ENCODE data around the gene PNPLA1. TPM values are rescaled to one million over a fixed set of nuclear protein-coding genes. Genes with fewer than 3 reads are reported as not detected.
A peak's percentile ranks its signal among the peaks of the same experiment; 100 is the strongest.

Gene PNPLA1
- polyA plus RNA-seq, 3 donors, result 1.7 to 3.8 (median 1.7) TPM

GRCh38 chr6:36243562-36244212 is 26.2 kb upstream of the PNPLA1 start:
- DNase-seq (ENCODE audit: extremely low read depth in 1 of 11, low read depth in 9 of 11, low spot score in 4 of 11), result no peak

GRCh38 chr6:36244641-36245280 is 25.1 kb upstream of the PNPLA1 start:
- peak in 3 of 11 donors; percentile 23 to 53 (median 43) for DNase-seq (ENCODE audit: extremely low read depth in 1 of 11, low read depth in 9 of 11, low spot score in 4 of 11)

GRCh38 chr6:36245572-36246061 is 24.2 kb upstream of the PNPLA1 start:
- DNase-seq (ENCODE audit: extremely low read depth in 1 of 11, low read depth in 9 of 11, low spot score in 4 of 11), result no peak

DNA sequence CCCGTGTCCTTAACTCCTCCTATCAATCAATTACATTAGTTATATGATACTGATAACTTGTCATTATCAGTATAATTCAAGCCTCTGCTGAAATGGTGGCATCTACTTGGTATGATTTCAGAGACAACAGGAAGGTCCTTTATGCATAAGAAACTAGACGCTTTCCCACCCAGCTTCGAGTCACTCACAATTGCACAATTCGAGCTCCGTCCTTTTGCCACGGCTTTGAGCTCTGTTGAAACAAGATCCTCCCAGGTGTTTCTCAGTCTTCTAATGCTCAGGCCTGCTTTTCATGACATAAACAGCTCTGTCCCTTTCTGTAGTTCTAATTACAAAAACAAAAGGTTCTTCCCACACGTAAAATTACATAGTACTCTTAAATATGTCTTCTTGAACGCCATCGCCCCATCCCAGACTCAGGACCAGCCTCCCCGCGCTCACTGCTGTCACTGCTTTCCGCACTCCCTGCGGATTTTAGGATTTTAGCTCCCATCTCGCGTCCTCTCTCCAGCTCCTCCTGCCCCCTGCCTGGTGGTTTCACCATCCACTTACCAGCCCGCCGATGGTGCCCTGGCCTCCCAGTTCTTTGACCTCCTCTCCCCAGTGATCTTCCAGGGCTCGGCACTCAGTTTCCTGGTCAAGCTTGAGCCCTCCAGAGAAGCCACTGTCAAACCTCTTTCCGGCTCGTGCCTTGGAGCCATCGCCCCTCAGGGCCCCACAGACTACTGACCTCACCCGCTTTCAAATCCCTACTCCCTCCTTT is 23.2 kb upstream of the PNPLA1 start:
- no peak for DNase-seq (ENCODE audit: extremely low read depth in 1 of 11, low read depth in 9 of 11, low spot score in 4 of 11)

DNA sequence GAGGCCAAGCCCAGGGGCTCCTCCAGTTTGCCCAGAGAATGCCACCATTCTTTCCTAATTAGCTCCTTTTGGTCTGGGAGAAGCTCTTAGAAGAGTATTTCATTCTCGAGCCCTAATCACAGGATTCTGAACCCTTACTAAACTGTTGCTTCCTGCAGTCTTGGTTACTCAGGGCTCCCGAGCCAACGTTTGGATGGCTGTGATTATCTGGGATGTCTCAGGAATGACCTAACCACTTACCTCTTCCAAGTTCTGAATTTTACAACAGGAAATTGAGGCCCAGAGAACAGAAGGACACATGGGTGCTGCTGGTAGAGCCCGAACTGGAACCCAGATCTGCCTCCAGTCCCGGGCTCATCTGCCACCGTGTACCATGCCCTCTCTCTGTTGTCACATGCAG is 22.2 kb upstream of the PNPLA1 start:
- DNase-seq (ENCODE audit: extremely low read depth in 1 of 11, low read depth in 9 of 11, low spot score in 4 of 11), result no peak

DNA sequence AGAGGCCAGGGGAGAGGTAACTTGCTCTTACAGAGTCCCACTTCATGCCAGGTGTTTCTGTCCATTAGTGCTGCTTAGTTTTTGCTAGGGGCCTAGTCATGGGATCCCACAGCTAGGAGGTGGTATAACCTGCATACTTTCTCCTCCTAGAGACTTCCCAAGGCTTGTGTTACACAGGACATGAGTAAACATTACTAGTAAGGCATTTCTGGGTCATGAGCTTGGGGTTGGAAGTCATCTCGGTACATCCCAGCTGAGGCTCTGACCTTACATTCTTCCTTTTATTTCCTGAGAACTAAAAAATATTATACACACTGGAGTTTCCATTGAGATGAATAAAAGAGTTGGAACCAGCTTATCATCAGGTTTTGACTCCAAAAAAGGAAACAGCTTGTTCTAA is 20.9 kb upstream of the PNPLA1 start:
- no peak for DNase-seq (ENCODE audit: extremely low read depth in 1 of 11, low read depth in 9 of 11, low spot score in 4 of 11)

GRCh38 chr6:36249536-36249935 is 20.3 kb upstream of the PNPLA1 start:
- no peak for DNase-seq (ENCODE audit: extremely low read depth in 1 of 11, low read depth in 9 of 11, low spot score in 4 of 11)

GRCh38 chr6:36252005-36252404 is 17.9 kb upstream of the PNPLA1 start:
- no peak for DNase-seq (ENCODE audit: extremely low read depth in 1 of 11, low read depth in 9 of 11, low spot score in 4 of 11)

DNA sequence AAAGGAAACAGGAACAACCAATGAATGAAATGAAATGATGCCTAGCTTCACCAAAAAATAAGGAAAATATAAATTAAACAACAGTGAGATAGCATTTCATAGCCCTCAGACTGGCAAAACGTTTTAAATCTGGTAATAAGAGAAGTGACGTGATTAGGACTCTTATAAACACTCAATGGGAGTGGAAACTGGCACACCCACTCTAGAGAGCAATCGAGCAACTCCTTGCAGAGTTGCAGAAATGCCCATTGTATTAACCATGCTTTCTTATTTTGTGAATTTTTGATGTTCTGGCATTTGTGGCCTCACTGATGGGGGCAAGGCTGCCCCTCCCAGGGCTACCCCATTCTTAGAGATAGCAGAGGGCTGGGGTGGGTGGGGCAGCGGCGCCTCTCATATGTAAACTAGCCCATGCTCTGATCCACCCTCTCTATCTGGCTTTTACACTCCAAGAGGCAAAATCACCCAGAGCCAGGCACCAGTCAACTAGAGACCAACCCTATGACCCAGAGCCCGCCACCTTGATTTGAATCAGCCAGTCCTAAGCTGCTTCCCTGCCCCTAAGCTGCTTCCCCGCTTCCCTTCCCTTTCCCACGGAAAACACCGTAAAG is 6.4 kb upstream of the PNPLA1 start:
- no peak for DNase-seq (ENCODE audit: extremely low read depth in 1 of 11, low read depth in 9 of 11, low spot score in 4 of 11)

DNA sequence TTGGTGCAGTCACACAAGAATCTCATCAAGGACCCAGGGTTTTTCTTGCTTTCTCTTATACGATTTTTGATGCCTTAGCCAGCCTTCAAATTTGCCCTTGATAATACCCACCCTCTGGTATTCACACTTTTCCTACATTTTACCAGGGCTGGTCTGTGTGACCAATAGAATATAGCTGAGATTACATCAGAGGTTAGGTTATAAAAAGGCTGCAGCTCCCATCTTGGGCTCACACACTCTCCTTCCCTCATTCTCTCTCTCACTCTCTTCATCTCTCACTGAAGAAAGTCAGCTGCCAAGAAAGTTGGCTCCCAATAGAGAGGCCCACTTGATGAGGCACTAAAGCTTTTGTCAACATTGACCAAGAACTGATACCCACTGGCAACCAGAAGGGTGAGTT is 4.1 kb upstream of the PNPLA1 start:
- no peak for DNase-seq (ENCODE audit: extremely low read depth in 1 of 11, low read depth in 9 of 11, low spot score in 4 of 11)

GRCh38 chr6:36266913-36267644 is 2.8 kb upstream of the PNPLA1 start:
- DNase-seq (ENCODE audit: extremely low read depth in 1 of 11, low read depth in 9 of 11, low spot score in 4 of 11), result no peak

GRCh38 chr6:36267731-36268477 is 2.0 kb upstream of the PNPLA1 start:
- no peak for DNase-seq (ENCODE audit: extremely low read depth in 1 of 11, low read depth in 9 of 11, low spot score in 4 of 11)

DNA sequence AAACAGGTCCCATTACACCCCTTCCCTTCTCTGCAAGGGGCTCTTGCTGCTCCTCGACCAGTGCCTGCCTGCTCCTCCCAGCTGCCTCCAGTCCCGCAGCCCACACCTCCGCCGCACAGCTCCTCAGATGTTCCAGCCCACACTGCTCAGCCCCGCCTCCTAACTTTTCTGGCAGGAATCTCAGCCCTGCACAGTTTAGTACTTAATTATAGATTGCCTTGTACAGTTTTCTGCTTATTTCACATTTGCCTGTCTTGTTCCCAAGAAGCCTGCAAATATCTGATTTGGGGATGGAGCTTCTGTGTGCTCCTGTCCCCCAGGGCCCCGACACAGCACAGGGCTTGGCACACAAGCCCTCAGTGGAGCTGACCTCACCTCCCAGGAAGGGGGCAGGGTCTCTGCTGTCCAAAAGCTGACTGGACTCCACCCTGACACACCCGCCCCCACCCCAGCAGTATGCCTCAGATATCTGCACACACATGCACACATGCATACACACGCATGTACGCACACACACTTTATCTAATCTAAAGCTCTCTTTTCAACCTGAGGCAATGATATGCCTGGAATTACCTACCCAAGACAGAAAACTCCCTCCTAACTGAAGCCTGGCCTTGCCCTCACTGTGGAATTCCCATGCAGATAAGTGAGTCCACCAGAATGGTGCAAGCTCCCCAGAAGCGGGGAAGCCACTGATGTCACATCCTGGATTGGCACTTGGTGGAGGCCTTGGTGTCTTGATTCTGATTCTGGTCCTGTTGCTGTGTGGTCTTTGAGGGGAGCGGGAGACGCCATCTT is 1.2 kb upstream of the PNPLA1 start:
- DNase-seq (ENCODE audit: extremely low read depth in 1 of 11, low read depth in 9 of 11, low spot score in 4 of 11), result peak in 1 of 11 donors; percentile 24

- no peak for DNase-seq (ENCODE audit: extremely low read depth in 1 of 11, low read depth in 9 of 11, low spot score in 4 of 11)
Observed at GRCh38 chr6:36272234-36272633, 2.4 kb downstream of the PNPLA1 start.

- DNase-seq (ENCODE audit: extremely low read depth in 1 of 11, low read depth in 9 of 11, low spot score in 4 of 11), result no peak
Observed at GRCh38 chr6:36273067-36273466, 3.2 kb downstream of the PNPLA1 start.

DNA sequence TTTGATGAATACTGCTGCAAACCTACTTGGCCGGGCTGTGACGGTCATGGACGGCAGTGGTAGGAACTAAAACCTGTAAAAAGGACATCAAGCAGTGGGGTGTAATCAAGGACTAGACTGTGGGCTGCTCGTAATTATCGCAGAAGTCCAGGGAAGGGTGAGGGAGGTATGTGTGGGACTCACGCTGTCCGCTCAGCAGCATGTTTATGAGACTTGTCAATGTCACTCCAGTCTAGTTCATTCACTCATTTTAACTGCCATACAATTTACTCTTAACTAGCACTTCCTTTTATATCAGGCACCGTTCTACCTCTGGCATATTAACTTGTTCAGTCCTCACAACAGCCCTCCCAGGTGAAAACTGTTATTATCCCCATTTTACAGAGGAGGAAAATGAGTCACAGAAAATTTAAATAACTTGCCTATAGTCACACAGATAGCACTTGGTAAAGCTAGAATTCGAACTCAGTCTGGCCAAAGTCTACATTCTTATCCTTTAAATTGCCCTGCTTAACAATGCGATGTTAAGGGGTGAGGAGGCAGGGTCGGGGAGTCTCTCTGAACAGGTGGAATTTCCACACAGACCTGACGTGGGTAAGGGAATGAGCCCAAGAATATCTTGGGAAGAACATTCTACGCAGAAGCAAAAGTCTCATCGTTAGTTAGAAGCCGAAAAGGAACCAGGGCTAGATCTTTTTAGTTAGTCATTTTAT is 4.1 kb downstream of the PNPLA1 start:
- no peak for DNase-seq (ENCODE audit: extremely low read depth in 1 of 11, low read depth in 9 of 11, low spot score in 4 of 11)
